ENCODE results near the gene TEX11. TPM values are rescaled to one million over a fixed set of nuclear protein-coding genes. Genes with fewer than 3 reads are reported as not detected.
A peak's percentile ranks its signal among the peaks of the same experiment; 100 is the strongest.

Gene TEX11
- total RNA-seq, 1 donor from 2014 or later, result not detected

- no peak overlapping the region for H3K4me2 ChIP-seq (ENCODE audit: low read length)
- no peak overlapping the region for H3K9ac ChIP-seq (ENCODE audit: low read length)
- FAIRE-seq, result no peak
- H3K4me3 ChIP-seq (ENCODE audit: insufficient read depth, low read depth, low read length), result no peak overlapping the region
- no peaks in the 10 kb centered on the region for H3K36me3 ChIP-seq (ENCODE audit: insufficient read depth, low read length)
- H3K27me3 ChIP-seq (ENCODE audit: insufficient read depth, low read length), result no peaks in the 10 kb centered on the region
- Mint-ChIP-seq H3K9me3 (ENCODE audit: unreplicated experiment) (no peaks in the 10 kb centered on the region), H3K4me1 (ENCODE audit: low read depth, unreplicated experiment) (peaks cover 3% of the 10 kb centered on the region), H3K27me3 (ENCODE audit: low read depth, unreplicated experiment) (no peaks in the 10 kb centered on the region), H3K36me3 (ENCODE audit: low read depth, unreplicated experiment) (no peaks in the 10 kb centered on the region), H3K4me3 (ENCODE audit: unreplicated experiment) (no peak overlapping the region), H3K27ac (ENCODE audit: unreplicated experiment) (no peak overlapping the region)
- H3K27ac ChIP-seq (ENCODE audit: low read depth, low read length), result no peak overlapping the region
- H3K79me2 ChIP-seq (ENCODE audit: insufficient read depth, low read length), result no peaks in the 10 kb centered on the region
- no peak for TF ChIP-seq EZH2 (IDR thresholded peaks at IDR 0.05; ENCODE audit: insufficient read depth, low read length)
- TF ChIP-seq CTCF (IDR thresholded peaks at IDR 0.05; ENCODE audit: insufficient read depth, low read depth, low read length), result no peak
- H3K4me1 ChIP-seq (ENCODE audit: insufficient read depth, low read length), result no peaks in the 10 kb centered on the region
- no peaks in the 10 kb centered on the region for H4K20me1 ChIP-seq (ENCODE audit: insufficient read depth, low read length)
- no peak for DNase-seq (ENCODE audit: low read depth)
- no peaks in the 10 kb centered on the region for H3K9me3 ChIP-seq (ENCODE audit: insufficient read depth, low read depth, low read length)
- no peak overlapping the region for H2AFZ ChIP-seq (ENCODE audit: low read depth, low read length)
Measured at GRCh38 chrX:70922774-70923473, 14.4 kb upstream of the TEX11 start.

GRCh38 chrX:70921709-70922352, 13.3 kb upstream of the TEX11 start:
- Histone ChIP-seq H3K4me3 (ENCODE audit: insufficient read depth, low read depth, low read length) (no peak overlapping the region), H3K27me3 (ENCODE audit: insufficient read depth, low read length) (no peaks in the 10 kb centered on the region), H4K20me1 (ENCODE audit: insufficient read depth, low read length) (no peaks in the 10 kb centered on the region), H3K79me2 (ENCODE audit: insufficient read depth, low read length) (no peaks in the 10 kb centered on the region), H2AFZ (ENCODE audit: low read depth, low read length) (no peak overlapping the region), H3K4me1 (ENCODE audit: insufficient read depth, low read length) (no peaks in the 10 kb centered on the region), H3K4me2 (ENCODE audit: low read length) (no peak overlapping the region), H3K9ac (ENCODE audit: low read length) (no peak overlapping the region), H3K36me3 (ENCODE audit: insufficient read depth, low read length) (no peaks in the 10 kb centered on the region), H3K9me3 (ENCODE audit: insufficient read depth, low read depth, low read length) (no peaks in the 10 kb centered on the region), H3K27ac (ENCODE audit: low read depth, low read length) (no peak overlapping the region)
- DNase-seq (ENCODE audit: low read depth) (no peak), FAIRE-seq (peak; percentile 50)
- no peaks in the 10 kb centered on the region for H3K27me3 Mint-ChIP-seq (ENCODE audit: low read depth, unreplicated experiment)
- H3K27ac Mint-ChIP-seq (ENCODE audit: unreplicated experiment), result no peak overlapping the region
- peaks cover 3% of the 10 kb centered on the region for H3K4me1 Mint-ChIP-seq (ENCODE audit: low read depth, unreplicated experiment)
- TF ChIP-seq CTCF (IDR thresholded peaks at IDR 0.05; ENCODE audit: insufficient read depth, low read depth, low read length) (no peak), EZH2 (IDR thresholded peaks at IDR 0.05; ENCODE audit: insufficient read depth, low read length) (no peak)
- H3K4me3 Mint-ChIP-seq (ENCODE audit: unreplicated experiment), result no peak overlapping the region
- no peaks in the 10 kb centered on the region for H3K9me3 Mint-ChIP-seq (ENCODE audit: unreplicated experiment)
- no peaks in the 10 kb centered on the region for H3K36me3 Mint-ChIP-seq (ENCODE audit: low read depth, unreplicated experiment)

GRCh38 chrX:70916754-70917153, 8.2 kb upstream of the TEX11 start:
- Histone ChIP-seq H3K9me3 (ENCODE audit: insufficient read depth, low read depth, low read length) (no peaks in the 10 kb centered on the region), H3K79me2 (ENCODE audit: insufficient read depth, low read length) (no peaks in the 10 kb centered on the region), H3K4me1 (ENCODE audit: insufficient read depth, low read length) (no peaks in the 10 kb centered on the region), H2AFZ (ENCODE audit: low read depth, low read length) (no peak overlapping the region), H3K9ac (ENCODE audit: low read length) (no peak overlapping the region), H4K20me1 (ENCODE audit: insufficient read depth, low read length) (no peaks in the 10 kb centered on the region), H3K27ac (ENCODE audit: low read depth, low read length) (no peak overlapping the region), H3K4me3 (ENCODE audit: insufficient read depth, low read depth, low read length) (no peak overlapping the region), H3K36me3 (ENCODE audit: insufficient read depth, low read length) (no peaks in the 10 kb centered on the region), H3K4me2 (ENCODE audit: low read length) (no peak overlapping the region), H3K27me3 (ENCODE audit: insufficient read depth, low read length) (no peaks in the 10 kb centered on the region)
- TF ChIP-seq EZH2 (IDR thresholded peaks at IDR 0.05; ENCODE audit: insufficient read depth, low read length), result no peak
- TF ChIP-seq CTCF (IDR thresholded peaks at IDR 0.05; ENCODE audit: insufficient read depth, low read depth, low read length), result no peak
- FAIRE-seq (peak; percentile 81), DNase-seq (ENCODE audit: low read depth) (no peak)
- H3K4me3 Mint-ChIP-seq (ENCODE audit: unreplicated experiment), result no peak overlapping the region
- no peaks in the 10 kb centered on the region for H3K36me3 Mint-ChIP-seq (ENCODE audit: low read depth, unreplicated experiment)
- H3K9me3 Mint-ChIP-seq (ENCODE audit: unreplicated experiment), result no peaks in the 10 kb centered on the region
- no peak overlapping the region for H3K27ac Mint-ChIP-seq (ENCODE audit: unreplicated experiment)
- H3K27me3 Mint-ChIP-seq (ENCODE audit: low read depth, unreplicated experiment), result no peaks in the 10 kb centered on the region
- no peaks in the 10 kb centered on the region for H3K4me1 Mint-ChIP-seq (ENCODE audit: low read depth, unreplicated experiment)

All from astrocyte (in vitro differentiated cells and primary cell).